HTR-8/SVneo (cell line): Measurements from ENCODE around the gene CTSH.
"Not testable (repeated sequence)": the region's sequence is repeated elsewhere in the genome, so short reads cannot be mapped to it uniquely, and the experiment has no call there.

Experiments used
- DNase-seq: peaks from one replicate; pipeline ENCODE4 v3.0.0; 2011; ENCODE audit warnings: low spot score, mixed read lengths; ENCODE audit not compliant: insufficient read length
- FAIRE-seq: peaks from 2 replicates; lab custom pipeline; 2011; peaks lifted over from hg19 to GRCh38; lab: Jason Lieb, UNC

CTSH gene

DNA sequence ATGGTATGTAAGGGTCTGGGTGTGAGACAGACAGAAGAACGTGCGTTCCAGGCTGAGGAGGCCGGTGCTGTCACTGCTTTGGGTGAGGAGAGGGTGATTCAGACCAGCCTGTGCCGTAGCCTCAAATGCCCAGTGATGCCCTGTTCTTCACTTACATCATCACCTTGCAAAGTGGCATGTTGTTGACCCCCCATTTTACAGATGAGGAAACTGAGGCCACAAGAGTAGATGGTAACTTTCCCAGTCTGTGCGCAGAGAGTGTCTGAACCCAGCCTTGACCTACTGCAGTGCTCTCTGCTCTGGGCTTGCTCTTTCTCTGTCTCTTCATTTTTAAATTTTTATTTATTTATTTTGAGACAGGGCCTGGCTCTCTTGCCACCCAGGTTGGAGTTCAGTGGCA lies 1.6 kb upstream of the CTSH start:
- FAIRE-seq, result no peak
- DNase-seq, result no peak

GRCh38 chr15:78944202-78944625 lies 632 bp downstream of the CTSH start:
- FAIRE-seq (no peak), DNase-seq (no peak)

- DNase-seq (no peak), FAIRE-seq (no peak)
Measured at GRCh38 chr15:78943692-78944091, 1.2 kb downstream of the CTSH start.

DNA sequence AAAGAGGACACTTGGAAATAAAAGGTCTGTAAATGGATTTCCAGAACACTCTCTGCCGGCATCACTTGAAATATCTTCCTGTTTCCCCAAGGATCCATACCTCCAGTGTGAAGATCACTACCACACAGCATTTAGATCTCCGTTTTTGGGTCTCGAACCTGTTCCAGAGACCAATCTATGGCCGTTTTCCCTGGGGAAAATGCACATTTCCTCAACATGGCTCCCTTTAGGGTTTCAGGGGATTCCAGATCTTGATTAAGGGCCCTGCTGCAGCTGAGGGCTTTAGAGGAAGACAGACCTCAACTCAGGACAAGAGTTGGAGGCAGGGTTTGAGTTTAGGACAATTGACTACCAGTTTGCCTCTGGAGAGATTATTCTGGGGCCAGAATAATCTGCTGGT lies 2.1 kb downstream of the CTSH start:
- DNase-seq, result no peak

DNA sequence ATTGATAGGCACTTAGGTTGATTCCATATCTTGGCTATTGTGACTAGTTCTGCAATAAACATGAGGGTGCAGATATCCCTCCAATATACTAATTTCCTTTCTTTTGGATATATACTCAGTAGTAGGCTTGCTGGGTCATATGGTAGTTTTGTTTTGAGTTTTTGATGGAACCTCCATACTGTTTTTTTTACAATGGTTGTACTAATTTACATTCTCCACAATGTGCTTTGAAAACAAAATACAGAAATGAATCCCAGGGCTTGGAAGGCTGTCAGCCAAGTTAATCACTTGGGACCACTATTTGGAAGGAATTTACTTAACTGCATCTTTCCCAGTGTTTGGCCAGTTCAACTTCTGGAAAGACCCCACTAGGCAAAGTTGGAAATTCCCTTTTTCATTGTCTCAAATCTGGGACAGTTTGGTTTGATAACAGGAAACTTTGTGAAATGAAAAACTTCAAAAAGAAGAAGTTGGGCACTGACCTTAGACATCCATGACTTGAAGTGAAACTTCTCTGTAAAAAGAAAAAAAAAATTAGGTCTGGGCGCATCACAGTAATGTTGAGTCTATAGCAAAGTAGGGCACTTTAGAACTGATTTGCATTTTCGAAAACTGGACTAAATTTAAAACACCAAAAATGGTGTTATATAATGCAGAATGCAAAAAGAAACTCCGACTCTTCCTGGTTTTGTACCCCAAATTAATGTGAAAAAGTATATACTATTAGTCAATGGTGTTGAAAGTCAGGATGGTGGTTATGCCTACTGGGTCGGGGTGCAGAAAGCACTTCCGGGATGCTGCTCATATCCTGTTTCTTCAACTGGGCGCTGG lies 6.0 kb downstream of the CTSH start:
- no peak for FAIRE-seq
- DNase-seq, result no peak

More for the DNA sequence above, 2.1 kb downstream of the CTSH start:
- no peak for FAIRE-seq

DNA sequence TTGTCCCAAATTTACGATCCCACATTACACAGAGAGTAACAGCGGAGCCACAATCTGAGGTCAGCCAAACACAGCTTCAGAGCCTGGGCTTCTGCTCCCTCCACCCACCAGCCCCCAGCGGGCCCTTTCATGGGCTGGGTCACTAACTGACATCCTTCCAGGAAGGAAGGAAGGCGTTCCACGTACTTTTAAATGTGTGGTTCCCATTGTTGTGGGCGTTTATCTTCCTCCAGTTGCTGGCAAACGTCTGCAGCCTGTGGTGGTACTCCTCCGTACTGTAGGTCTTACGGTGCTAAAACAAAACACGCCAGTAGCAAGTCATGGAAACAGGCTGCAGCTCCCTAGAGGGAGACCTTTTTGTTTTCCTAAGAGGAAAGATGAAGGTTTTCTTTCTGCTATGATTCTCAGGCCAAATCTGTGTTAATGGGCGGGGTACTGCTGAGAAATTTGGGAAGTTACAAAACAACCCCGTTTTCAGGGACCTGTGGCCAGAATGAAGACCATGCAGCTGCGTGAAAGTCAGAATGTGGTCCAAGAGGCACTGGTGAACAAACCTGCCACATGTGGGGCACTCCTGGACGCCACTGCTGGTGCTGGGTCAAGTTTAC lies 7.6 kb downstream of the CTSH start:
- no peak for FAIRE-seq
- DNase-seq, result no peak

GRCh38 chr15:78934655-78935023 lies 10.2 kb downstream of the CTSH start:
- FAIRE-seq, result no peak
- no peak for DNase-seq

- no peak for FAIRE-seq
- no peak for DNase-seq
Measured at GRCh38 chr15:78933823-78934654, 10.8 kb downstream of the CTSH start.

DNA sequence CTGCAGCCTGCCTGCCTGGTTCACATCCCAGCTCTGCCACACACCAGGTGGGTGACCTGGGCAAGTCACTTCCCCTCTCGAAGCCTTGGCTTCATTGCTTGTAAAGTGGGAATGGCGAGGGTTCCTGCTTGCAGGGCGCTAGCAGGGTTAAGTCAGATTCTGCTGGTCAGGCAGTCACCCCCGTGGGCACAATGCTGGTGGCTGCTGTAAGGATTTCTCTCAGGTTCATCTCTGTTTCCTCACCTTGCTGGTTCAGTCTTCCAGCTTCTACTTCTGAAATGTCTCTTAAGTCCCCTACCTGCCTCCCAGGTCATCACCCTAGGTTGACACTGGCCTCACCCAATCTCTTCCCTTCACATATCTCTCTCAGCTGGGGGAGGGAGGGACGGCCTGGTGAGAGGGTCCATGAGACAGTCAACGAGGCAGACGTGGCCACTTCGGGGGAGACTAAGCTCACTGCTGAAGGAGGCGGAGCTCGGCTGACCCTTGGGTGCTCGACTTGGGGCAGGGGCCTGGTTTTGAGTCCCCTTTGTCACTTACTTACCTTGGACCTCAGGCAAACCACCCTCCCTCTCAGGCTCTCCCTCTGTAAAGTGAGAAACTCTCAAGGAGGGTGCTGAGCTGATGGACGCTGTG lies 11.5 kb downstream of the CTSH start:
- no peak for FAIRE-seq
- no peak for DNase-seq

- FAIRE-seq (no peak), DNase-seq (no peak)
Measured at GRCh38 chr15:78932258-78932808, 12.5 kb downstream of the CTSH start.

GRCh38 chr15:78931439-78932257 lies 13.2 kb downstream of the CTSH start:
- DNase-seq (no peak), FAIRE-seq (no peak)

- peak; percentile 87 for FAIRE-seq
- DNase-seq, result peak; percentile 89
Measured at GRCh38 chr15:78930577-78931388, 14.1 kb downstream of the CTSH start.

- DNase-seq (no peak), FAIRE-seq (no peak)
Measured at GRCh38 chr15:78929536-78930264, 15.1 kb downstream of the CTSH start.

DNA sequence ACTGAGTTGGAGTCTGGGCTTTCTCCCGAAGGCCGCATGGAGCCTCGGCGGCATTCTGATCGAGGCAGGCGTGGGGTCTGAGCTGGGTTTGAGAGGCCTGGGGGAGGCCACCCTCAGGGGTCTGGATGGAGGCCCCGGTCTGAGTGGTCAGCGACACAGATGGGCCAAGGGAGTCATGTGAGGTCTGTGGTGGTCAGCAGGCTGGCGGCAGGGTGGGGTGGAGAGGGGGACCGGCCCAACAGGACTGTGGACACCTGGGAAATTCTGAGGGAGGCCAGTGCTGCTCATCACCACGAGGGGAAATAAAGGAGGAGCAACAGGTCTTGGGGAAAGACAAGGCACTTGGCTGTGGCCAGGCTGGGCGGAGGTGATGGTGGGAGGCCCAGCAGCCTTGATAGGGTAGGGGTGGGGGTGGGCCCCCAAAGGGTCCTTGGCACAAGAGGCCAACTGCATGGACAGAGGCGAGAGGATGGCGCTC lies 16.2 kb downstream of the CTSH start:
- no peak for FAIRE-seq

GRCh38 chr15:78928176-78928575 lies 16.7 kb downstream of the CTSH start:
- FAIRE-seq, DNase-seq: not testable (repeated sequence)

More for the DNA sequence above, 16.2 kb downstream of the CTSH start:
- DNase-seq, result no peak

DNA sequence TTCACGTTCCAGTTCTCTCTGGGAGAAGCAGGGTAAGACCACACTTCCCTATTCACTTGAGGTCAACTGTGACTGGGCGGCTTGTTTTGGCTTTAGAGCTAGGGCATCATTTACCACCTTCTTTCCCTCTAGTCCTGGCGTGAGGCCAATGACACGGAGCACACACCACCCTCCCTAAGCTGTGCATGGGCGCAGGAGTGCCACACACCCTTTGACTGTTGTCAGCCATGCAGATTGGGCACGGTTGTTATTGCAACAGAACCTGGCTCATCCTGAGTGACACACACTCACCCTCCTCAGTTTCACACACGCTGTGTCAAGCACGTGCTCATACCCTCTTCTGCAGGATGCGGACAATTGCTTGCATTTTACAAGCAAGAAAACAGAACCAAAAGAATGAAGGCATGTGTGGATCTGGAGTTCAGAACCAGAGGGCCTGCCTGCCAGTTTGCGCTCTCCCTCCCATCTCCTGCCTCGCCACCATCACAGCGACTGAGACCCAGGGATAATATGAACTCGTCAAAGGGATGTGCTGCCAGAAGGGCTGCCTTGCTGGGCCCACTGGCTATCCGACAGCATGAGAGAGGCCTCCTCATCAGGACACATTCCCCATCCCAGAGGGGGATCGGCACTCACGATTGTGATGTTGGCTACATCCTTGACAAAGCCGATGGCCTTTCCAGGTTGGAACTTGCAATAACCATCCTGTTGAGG lies 17.6 kb downstream of the CTSH start:
- no peak for DNase-seq
- FAIRE-seq, result no peak
